Endothelial cell of umbilical vein (primary cell): ENCODE results near the gene SEMA3A. TPM values are rescaled to one million over a fixed set of nuclear protein-coding genes. Genes with fewer than 3 reads are reported as not detected.

Experiments used
- BruUV-seq: library from RNA; stranded (reverse); fragments of 400-500 nt; replicated peaks from 2 replicates; lab custom pipeline; 2021; lab: Mats Ljungman, UMichigan
- CTCF ChIA-PET: fragments of 300-600, 350-600 bp; sonication (Branson Sonifier 250); formaldehyde crosslinking; loops from one replicate; lab custom pipeline; 2021; ENCODE audit warnings: antibody characterized with exemption, inconsistent platforms; lab: Charles Lee
- POLR2A ChIA-PET: fragments of 300-600, 350-600 bp; sonication (Branson Sonifier 250); formaldehyde crosslinking; loops from one replicate; lab custom pipeline; 2021; ENCODE audit warnings: antibody characterized with exemption, inconsistent platforms; lab: Charles Lee
- DNase-seq: peaks from one replicate; pipeline ENCODE4 v3.0.0-alpha.2; 2011; ENCODE audit warnings: low read depth, low spot score
- FAIRE-seq: peaks from 2 replicates; lab custom pipeline; 2011; peaks lifted over from hg19 to GRCh38; lab: Jason Lieb, UNC
- H2AFZ ChIP-seq: 2 replicates; pipeline ENCODE4 v1.6.0; 2012; ENCODE audit warnings: low read depth, low read length, control low read depth, inconsistent platforms
- H3K27ac ChIP-seq: 2 replicates; pipeline ENCODE4 v1.5.1; 2011; ENCODE audit warnings: low read depth, mild to moderate bottlenecking, control low read depth, low read length, moderate library complexity; ENCODE audit not compliant: insufficient read depth
- H3K27me3 ChIP-seq, 2 experiments: 2 replicates each; pipeline versions ENCODE4 v1.6.0 to v1.6.1; 2011; ENCODE audit warnings: low read length in 2 of 2, mixed read lengths in 1 of 2; ENCODE audit not compliant: control insufficient read depth in 2 of 2, insufficient read depth in 2 of 2
- H3K36me3 ChIP-seq, 2 experiments: 2 replicates in 1 of 2; 3 replicates in 1 of 2; pipeline ENCODE4 v1.5.1; 2011; ENCODE audit warnings: low read length in 2 of 2, mild to moderate bottlenecking in 1 of 2, moderate library complexity in 1 of 2; ENCODE audit not compliant: control insufficient read depth in 2 of 2, insufficient read depth in 2 of 2; ENCODE audit errors: extremely low read depth in 1 of 2
- H3K4me1 ChIP-seq: 3 replicates; pipeline ENCODE4 v1.5.1; 2011; ENCODE audit warnings: mild to moderate bottlenecking, low read length; ENCODE audit not compliant: control insufficient read depth, insufficient read depth; ENCODE audit errors: extremely low read depth
- H3K4me2 ChIP-seq: 2 replicates; pipeline ENCODE4 v1.6.1; 2011; ENCODE audit warnings: low read length, control low read depth, mixed read lengths; ENCODE audit not compliant: insufficient read depth
- H3K4me3 ChIP-seq, 3 experiments: fragments of 200-600 bp in 1 of 3; sonication (generic), shearing (Covaris generic) in 1 of 3; replicated peaks in 1 of 3; 2 replicates each; pipeline ENCODE4 v1.5.1; 2011 to 2016; ENCODE audit warnings: control low read depth in 3 of 3, low read length in 3 of 3, mild to moderate bottlenecking in 2 of 3, inconsistent platforms in 1 of 3, low read depth in 1 of 3, moderate library complexity in 1 of 3; ENCODE audit not compliant: insufficient read depth in 1 of 3
- H3K79me2 ChIP-seq: 2 replicates; pipeline ENCODE4 v1.6.0; 2012; ENCODE audit warnings: low read length, inconsistent platforms; ENCODE audit not compliant: control insufficient read depth, insufficient read depth
- H3K9ac ChIP-seq: replicated peaks from 2 replicates; pipeline ENCODE3; 2011; ENCODE audit warnings: low read length, control low read depth; ENCODE audit not compliant: insufficient read depth; ENCODE audit errors: extremely low read depth
- H3K9me1 ChIP-seq: replicated peaks from 3 replicates; pipeline ENCODE4 v1.6.0; 2011; ENCODE audit warnings: mild to moderate bottlenecking, low read length; ENCODE audit not compliant: control insufficient read depth, insufficient read depth; ENCODE audit errors: extremely low read depth
- H3K9me3 ChIP-seq: replicated peaks from 2 replicates; pipeline ENCODE4 v1.5.1; 2012; ENCODE audit warnings: low read length, inconsistent platforms; ENCODE audit not compliant: control insufficient read depth, insufficient read depth
- H4K20me1 ChIP-seq: replicated peaks from 2 replicates; pipeline ENCODE3; 2011; ENCODE audit warnings: mild to moderate bottlenecking, low read length; ENCODE audit not compliant: control insufficient read depth, insufficient read depth; ENCODE audit errors: extremely low read depth
- EZH2 ChIP-seq: IDR thresholded peaks from 2 replicates; pipeline ENCODE4 v1.6.1; 2012; ENCODE audit warnings: borderline replicate concordance, low read depth, mild to moderate bottlenecking, moderate library complexity, low read length, inconsistent platforms; ENCODE audit not compliant: severe bottlenecking
- FOS ChIP-seq: IDR thresholded peaks from 2 replicates; pipeline ENCODE4 v1.6.1; 2011; ENCODE audit warnings: mild to moderate bottlenecking, low read length, moderate library complexity, borderline replicate concordance; ENCODE audit not compliant: insufficient read depth
- GATA2 ChIP-seq: IDR thresholded peaks from 2 replicates; pipeline ENCODE4 v1.7.0; 2011; ENCODE audit warnings: low read depth, mild to moderate bottlenecking, moderate library complexity, mixed read lengths, low read length; ENCODE audit not compliant: insufficient read length, insufficient read depth
- JUN ChIP-seq: IDR thresholded peaks from 2 replicates; pipeline ENCODE4 v1.6.1; 2011; ENCODE audit warnings: borderline replicate concordance, low read depth; ENCODE audit not compliant: insufficient read length, insufficient read depth
- MYC ChIP-seq: IDR thresholded peaks from one replicate; pipeline ENCODE4 v1.6.1; 2011; ENCODE audit warnings: mild to moderate bottlenecking, low read depth, low read length
- POLR2A ChIP-seq: IDR thresholded peaks from 2 replicates; pipeline ENCODE4 v1.6.1; 2012; ENCODE audit warnings: low read depth, mild to moderate bottlenecking, control low read depth, low read length
- POLR2AphosphoS5 ChIP-seq: IDR thresholded peaks from 2 replicates; pipeline ENCODE4 v1.6.1; 2012; ENCODE audit warnings: low read depth, mild to moderate bottlenecking, control low read depth, low read length, moderate library complexity; ENCODE audit not compliant: insufficient read depth
- dilution Hi-C: fragments of 300-500 bp; cut with MboI; formaldehyde crosslinking; loops from one replicate; pipeline ENCODE4 v1.15.0; 2019; ENCODE audit warnings: low sequenced_read_pairs; ENCODE audit not compliant: extremely low pct_ligation_motif_present
- intact Hi-C: fragments of 100-400 bp; cut with micrococcal nuclease; formaldehyde crosslinking; loops from one replicate; pipeline ENCODE4 v1.10.0; 2022
- polyA plus RNA-seq, 4 experiments: library from polyadenylated mRNA; depleted of rRNA in 3 of 4; stranded (reverse) in 3 of 4; unstranded in 1 of 4; fragments of >200 nt; gene quantifications; 2 replicates each; pipeline versions ENCODE4 v1.2.1 to v1.2.3, GENCODE V29; 2011 to 2012; ENCODE audit warnings: missing spikeins in 1 of 4
- total RNA-seq: library from RNA; stranded (reverse); gene quantifications from 2 replicates; pipeline ENCODE4 v1.2.3, GENCODE V29; 2021
- TF ChIP-seq, protein P1 (sequence below), 2 donors: IDR thresholded peaks; 1 replicate in 1 of 2; 2 replicates in 1 of 2; pipeline ENCODE4 v1.5.1; 2011; ENCODE audit warnings: low read length in 2 of 2, mild to moderate bottlenecking in 2 of 2, moderate library complexity in 2 of 2, control low read depth in 1 of 2, inconsistent platforms in 1 of 2, low read depth in 1 of 2; ENCODE audit not compliant: insufficient read depth in 1 of 2; ENCODE audit errors: extremely low read depth in 1 of 2
- TF ChIP-seq, protein P2 (sequence below): IDR thresholded peaks from 2 replicates; pipeline ENCODE4 v1.6.1; 2011; ENCODE audit not compliant: insufficient read depth, insufficient read length

The SEMA3A gene
- total and polyA plus RNA-seq, 2 donors (not counting 3 experiments of a cell fraction or from before 2014, with no cell fraction given), result 0.68 to 1.2 TPM

DNA sequence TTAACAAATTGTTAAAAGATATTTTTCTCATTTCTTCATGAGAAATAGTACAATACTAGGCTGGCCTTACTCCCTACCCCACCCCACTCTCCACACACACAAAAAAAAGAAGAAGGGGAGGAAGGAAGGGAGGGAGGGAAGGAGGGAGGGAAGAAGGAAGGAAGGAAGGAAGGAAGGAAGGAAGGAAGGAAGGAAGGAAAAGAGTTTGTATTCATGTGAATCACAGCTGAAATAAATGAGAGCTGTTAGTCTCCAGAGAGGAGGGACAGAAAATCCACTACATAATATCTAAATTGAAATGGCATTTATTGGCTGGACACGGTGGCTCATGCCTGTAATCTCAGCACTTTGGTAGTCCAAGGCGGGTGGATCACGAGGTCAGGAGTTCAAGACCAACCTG is 57.8 kb downstream of the SEMA3A start:
- no peaks in the 10 kb centered on the region for H4K20me1 ChIP-seq
- no TSS peak for BruUV-seq
- POLR2A ChIA-PET, result interaction anchor here (0.7 kb wide), 1 partner anchor 114 kb away, joined by 3 read pairs; no protein-coding TSS in a partner anchor
- no peak for DNase-seq
- H2AFZ ChIP-seq, result no peak overlapping the region
- H3K36me3 ChIP-seq, result no peaks in the 10 kb centered on the region
- H3K4me3 ChIP-seq, result no peak overlapping the region
- intact Hi-C loops (no loop called here), dilution Hi-C loops (no loop called here)
- H3K27ac ChIP-seq, result no peak overlapping the region
- H3K79me2 ChIP-seq, result no peaks in the 10 kb centered on the region
- no peaks in the 10 kb centered on the region for H3K27me3 ChIP-seq
- peaks cover 7% of the 10 kb centered on the region for H3K4me1 ChIP-seq
- H3K9me3 ChIP-seq, result no peaks in the 10 kb centered on the region
- H3K9ac ChIP-seq, result no peak overlapping the region
- CTCF ChIA-PET, result no interaction called here
- no peak for TF ChIP-seq JUN
- no peak for TF ChIP-seq EZH2
- no peak for TF ChIP-seq POLR2A
- TF ChIP-seq POLR2AphosphoS5, result no peak
- no peak for TF ChIP-seq FOS
- TF ChIP-seq, protein P1, sequence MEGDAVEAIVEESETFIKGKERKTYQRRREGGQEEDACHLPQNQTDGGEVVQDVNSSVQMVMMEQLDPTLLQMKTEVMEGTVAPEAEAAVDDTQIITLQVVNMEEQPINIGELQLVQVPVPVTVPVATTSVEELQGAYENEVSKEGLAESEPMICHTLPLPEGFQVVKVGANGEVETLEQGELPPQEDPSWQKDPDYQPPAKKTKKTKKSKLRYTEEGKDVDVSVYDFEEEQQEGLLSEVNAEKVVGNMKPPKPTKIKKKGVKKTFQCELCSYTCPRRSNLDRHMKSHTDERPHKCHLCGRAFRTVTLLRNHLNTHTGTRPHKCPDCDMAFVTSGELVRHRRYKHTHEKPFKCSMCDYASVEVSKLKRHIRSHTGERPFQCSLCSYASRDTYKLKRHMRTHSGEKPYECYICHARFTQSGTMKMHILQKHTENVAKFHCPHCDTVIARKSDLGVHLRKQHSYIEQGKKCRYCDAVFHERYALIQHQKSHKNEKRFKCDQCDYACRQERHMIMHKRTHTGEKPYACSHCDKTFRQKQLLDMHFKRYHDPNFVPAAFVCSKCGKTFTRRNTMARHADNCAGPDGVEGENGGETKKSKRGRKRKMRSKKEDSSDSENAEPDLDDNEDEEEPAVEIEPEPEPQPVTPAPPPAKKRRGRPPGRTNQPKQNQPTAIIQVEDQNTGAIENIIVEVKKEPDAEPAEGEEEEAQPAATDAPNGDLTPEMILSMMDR (IDR thresholded peaks at IDR 0.05; ENCODE audit: extremely low read depth in 1 of 2, insufficient read depth in 1 of 2, low read depth in 1 of 2, low read length in 2 of 2), result no peak
- TF ChIP-seq, protein P2, sequence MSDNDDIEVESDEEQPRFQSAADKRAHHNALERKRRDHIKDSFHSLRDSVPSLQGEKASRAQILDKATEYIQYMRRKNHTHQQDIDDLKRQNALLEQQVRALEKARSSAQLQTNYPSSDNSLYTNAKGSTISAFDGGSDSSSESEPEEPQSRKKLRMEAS, result no peak
- no peak for TF ChIP-seq MYC
- TF ChIP-seq GATA2, result no peak
- FAIRE-seq, result no peak
- no peaks in the 10 kb centered on the region for H3K9me1 ChIP-seq
- H3K4me2 ChIP-seq, result no peak overlapping the region
